ENCODE measurements around the gene C1QTNF1. TPM values are rescaled to one million over a fixed set of nuclear protein-coding genes. Genes with fewer than 3 reads are reported as not detected.

The C1QTNF1 gene
- polyA plus RNA-seq, 1 donor, result 4.2 TPM

GRCh38 chr17:78993241-78993956, 30.6 kb upstream of the C1QTNF1 start:
- DNase-seq, result no peak

DNA sequence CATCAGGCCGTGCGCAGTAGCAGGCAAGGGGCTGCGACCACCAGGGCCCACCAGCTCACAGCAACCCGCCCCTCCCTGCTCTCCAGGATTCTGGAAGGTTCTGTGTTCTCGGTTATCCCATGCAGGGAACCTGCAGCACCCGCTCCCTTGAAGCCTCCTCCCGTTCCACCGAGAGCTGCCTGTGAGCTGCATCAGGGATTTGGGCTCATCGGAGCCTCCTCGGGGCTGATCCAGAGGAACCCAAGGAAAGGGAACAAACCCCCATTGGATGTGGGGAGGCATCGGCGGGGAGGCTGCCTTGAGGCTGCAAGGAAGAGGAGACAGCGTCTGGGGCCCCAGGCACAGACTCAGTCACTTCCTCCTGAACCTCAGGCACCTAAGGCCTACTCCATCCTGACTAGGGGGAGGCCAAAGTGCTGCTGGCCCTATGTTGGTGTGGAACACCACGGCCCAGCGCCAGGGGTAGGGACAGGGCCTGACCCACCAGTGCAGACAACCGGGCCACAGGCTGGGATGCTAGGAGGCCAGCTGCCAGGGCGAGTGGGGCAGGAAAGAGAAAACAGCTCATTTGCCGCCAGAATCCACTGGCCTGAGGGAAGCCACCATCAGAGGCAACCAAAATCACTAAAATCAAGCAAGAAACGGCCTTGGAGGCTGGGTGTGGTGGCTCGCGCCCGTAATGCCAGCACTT, 29.8 kb upstream of the C1QTNF1 start:
- no peak for DNase-seq

DNA sequence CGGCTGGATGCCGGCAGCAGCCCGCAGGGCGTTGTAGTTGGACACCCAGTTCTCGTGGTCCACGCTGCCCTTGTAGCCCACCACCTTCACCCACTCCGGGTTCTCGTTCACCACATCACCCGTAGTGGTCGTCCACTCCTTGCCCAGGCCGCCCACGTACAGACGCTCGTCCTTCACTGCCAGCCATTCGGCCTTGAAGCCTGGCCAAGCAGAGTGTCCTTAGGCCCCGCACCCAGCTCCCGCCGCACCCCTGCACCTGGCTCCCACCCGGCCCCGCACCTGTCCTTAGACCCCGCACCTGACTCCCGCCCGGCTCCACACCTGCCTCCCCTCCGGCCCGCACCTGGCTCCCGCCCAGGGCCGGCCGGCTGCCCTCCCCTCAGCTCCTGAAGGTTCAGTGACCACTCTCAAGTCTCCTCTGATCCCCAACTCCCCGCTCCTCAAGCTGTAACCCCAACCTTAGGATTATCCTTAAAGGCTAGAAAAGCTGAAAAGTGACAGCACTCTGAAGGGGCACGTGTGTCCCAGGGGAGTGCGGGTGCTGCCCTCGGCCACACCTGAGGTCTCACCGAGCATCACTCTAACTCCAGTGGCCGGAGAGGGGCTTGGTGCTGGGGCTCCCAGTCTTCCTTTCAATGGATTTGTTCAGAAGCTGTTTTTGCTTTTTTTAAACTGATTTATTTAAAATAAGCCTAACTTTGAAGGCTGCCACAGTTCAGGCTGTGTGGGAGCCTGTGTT, 28.8 kb upstream of the C1QTNF1 start:
- no peak for DNase-seq

- DNase-seq, result no peak
Observed at GRCh38 chr17:78995761-78996451, 28.1 kb upstream of the C1QTNF1 start.

DNA sequence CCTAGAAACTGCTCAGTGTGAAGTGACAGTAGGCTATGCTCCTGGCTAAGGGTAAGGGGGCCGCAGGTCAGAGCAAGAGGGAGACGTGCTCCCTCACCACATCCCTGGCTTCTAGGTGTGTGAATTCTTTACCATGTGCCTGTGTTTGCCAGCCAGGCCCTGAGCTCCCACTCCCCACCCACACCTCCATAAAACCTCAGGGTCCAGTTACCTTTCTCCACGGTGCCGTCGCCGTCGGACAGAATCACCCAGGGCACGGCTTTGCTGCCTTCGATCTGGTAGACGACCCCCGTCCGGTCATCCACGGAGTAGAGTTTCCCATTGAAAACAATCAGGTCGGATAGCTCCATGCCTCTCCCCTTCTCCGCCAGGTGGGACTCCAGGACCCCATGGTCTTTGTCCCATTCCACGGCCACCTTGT, 27.2 kb upstream of the C1QTNF1 start:
- DNase-seq, result no peak

DNA sequence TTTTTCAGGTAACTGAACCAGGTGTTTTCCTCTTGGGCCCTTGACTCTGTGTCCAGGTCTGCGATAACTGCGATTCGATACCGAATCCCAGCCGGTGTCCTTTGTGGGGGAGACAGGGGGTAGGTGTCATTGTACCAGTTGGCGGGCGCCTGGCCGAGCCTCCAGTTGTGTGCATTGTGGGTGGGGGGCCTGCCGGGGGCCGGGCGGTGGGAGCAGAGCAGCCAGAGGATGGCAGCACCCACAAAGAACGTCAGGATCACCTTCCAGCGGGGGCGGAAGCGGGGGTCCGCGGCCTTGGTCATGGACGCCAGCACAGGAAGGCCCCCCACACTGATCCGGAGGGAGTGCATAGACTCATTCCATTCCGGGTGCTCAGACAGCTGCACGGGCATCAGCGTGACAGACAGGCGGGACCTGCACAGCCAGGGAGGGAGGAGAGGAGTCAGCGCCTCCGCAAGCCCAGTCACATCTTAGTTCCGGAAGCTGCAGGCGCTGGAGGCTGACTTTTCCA, 26.7 kb upstream of the C1QTNF1 start:
- DNase-seq, result no peak

DNA sequence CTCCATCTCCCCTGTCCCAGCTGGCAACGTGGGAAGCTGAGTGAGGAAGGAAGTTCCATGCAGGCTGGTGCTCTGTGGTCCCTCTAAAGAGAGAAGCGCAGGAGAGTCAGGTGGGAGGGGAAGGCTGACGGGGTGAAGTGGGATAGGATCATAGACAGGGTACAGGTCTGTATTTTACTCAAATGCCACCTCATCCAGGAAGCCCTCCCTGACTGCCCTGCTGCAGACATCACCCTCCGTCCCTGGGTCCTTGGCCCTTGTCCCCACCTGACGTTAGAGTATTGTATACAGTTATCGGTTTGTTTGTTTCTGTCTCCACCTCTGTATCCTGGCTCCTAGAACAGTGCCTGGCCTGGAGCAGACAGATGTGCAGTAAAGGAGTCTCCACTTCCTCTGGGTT, 26.1 kb upstream of the C1QTNF1 start:
- no peak for DNase-seq

- DNase-seq, result no peak
Observed at GRCh38 chr17:78998311-78999055, 25.5 kb upstream of the C1QTNF1 start.

DNA sequence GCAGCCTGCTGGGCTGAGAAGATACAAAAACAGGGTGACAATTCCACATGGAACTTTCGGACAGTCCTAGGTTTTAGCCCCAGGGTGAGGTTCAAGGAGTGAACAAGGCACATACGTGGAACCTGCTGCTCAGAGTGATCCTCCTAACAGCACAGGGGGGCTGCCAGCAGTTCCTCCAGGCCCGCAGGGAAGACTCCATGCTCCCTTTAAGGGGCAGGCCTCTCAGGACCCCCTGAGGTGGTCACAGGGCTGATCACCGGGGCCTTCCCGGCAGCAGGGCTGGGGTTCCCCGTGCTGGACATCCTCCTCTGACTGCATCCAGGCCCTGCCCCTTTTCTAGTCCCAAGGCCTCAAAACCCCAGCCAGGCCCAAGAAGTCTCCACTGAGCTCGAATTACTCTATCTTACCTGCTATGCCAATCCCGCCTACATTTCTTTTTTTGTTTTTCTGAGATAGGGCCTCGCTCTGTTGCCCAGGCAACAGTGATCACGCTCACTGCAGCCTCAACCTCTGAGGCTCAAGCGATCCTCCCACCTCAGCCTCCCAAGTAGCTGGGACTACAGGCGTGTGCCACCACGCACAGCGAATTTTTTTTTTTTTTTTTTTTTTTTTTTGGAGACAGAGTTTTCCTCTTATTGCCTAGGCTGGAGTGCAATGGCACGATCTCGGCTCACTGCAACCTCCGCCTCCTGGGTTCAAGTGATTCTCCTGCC, 24.8 kb upstream of the C1QTNF1 start:
- no peak for DNase-seq

DNA sequence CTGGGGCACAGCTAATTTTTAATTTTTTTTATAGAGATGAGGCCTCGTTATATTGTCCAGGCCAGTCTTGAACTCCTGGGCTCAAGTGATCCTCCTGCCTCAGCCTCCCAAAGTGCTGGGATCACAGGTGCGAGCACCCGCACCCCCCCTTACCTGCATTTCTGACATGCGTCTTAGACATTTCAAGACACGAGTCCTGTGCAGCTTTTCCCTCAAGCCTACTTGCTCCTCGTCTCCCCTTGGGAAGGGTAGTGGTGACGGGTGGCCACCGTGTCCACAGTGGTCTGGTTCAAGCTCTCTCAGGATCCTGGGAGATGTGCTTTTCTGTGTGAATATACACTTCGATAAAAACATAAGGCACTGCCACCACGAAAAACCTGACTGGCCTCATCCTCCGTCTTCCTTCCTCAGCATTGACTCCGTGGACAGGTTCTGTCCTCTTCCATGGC, 24.0 kb upstream of the C1QTNF1 start:
- DNase-seq, result no peak

DNA sequence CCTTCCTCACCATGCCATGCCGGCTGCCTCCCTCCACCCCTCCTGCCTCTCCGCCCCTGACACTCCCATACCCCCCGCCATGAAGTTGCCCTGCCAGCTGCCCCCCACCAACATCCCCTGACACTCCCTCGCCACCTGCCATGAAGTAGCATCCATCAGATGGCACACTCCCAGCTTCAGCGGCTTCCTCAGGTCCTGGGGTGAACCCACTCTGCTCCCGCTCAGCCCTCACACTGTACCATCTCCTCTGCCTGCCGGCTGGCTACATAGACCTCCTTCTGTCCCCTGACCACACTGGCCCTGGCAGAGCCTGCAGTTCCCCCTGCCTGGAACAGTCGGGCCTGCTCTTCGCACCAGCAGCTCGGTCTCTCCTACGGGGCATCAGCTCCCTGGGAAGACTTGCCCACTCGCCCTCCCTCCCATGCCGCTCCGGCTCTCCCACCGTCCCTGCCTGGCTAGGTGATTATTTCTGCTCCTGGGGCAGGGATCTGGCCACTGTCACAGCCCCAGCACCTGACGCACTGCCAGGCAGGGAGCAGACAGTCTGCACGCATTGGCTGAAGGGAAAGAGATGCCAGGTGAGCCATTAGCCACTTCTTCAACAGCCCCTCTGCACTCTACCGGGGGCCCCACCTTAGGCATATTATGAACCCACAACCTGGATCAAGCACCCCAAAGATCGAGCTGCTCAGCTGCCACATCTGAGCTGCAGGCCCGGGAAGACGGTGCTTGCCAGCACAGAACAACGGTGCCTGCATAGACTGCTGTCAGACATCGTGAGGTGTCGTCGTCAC, 23.4 kb upstream of the C1QTNF1 start:
- DNase-seq, result no peak

GRCh38 chr17:79001190-79002020, 22.6 kb upstream of the C1QTNF1 start:
- no peak for DNase-seq

- no peak for DNase-seq
Observed at GRCh38 chr17:79002291-79002690, 21.7 kb upstream of the C1QTNF1 start.

DNA sequence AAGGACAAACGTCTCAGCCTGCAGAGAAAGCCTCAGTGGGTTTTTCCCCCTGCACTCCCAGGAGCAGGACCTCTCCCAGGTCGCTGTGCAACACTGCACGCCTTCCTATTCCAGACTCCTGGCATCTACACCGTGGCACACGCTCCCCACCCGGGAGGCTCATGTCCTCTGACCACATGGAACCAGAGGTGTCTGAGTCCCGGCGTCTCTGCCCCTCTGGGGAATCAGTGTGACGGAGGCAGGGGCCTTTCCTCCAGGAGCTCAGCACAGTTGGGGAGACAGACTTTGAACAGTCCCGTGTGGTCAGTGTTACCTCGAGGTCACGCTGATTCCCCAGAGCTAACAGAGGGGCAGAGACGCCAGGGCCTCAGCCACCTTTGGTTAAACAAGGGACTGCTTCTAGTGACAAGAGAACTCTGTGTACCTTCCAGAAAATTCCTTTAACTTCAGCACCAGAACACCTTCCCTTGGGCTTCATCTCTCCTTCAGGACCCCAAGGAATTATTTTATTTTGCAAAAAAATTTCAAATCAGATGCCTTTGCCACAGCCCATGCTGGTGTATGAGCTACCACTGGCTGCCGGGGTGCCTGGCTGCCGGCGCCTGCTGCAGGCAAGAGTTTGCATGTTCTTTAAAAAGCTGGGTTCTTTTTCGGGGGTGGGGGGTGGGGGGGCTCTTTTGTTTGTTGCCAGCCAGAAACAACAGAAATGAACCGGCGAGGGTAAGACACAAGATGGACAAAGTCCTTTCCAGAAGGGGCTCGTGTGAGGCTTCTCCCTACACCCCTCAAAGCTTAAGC, 21.0 kb upstream of the C1QTNF1 start:
- DNase-seq, result no peak

DNA sequence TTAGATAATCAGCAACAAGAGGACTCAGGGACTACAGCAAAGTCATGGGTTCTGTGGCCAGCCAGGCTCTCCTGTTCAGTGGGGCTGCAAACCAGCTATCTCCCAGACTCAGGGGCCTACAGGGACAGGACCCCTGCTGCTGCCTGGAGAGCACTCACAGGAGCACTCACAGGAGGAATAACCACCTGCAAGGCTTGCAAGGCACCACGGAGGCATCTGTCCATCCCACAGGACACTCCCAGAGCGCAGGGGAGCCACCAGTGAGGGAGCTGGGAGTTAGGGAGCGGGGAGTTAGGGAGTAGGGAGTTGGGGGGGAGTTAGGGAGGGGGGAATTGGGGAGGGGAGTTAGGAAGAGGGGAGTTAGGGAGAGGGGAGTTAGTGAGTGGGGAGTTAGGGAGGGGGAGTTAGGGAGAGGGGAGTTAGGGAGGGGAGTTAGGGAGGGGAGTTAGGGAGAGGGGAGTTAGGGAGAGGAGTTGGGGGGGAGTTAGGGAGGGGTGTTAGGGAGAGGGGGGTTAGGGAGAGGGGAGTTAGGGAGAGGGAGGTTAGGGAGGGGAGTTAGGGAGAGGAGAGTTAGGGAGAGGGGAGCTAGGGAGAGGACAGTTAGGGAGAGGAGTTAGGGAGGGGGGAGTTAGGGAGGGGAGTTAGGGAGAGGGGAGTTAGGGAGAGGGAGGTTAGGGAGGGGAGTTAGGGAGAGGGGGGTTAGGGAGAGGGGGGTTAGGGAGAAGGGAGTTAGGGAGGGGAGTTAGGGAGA, 20.1 kb upstream of the C1QTNF1 start:
- no peak for DNase-seq

- DNase-seq, result no peak
Observed at GRCh38 chr17:79005063-79005861, 18.7 kb upstream of the C1QTNF1 start.

GRCh38 chr17:79006046-79006445, 17.9 kb upstream of the C1QTNF1 start:
- no peak for DNase-seq

Measured in hindlimb muscle (tissue), 1 donor.